MCF 10A (cell line): ENCODE data around the gene ITIH1. TPM values are rescaled to one million over a fixed set of nuclear protein-coding genes. Genes with fewer than 3 reads are reported as not detected.
A peak's percentile ranks its signal among the peaks of the same experiment; 100 is the strongest.
"Not testable (repeated sequence)": the region's sequence is repeated elsewhere in the genome, so short reads cannot be mapped to it uniquely, and the experiment has no call there.

Source experiments
- Bru-seq: library from RNA; stranded (reverse); fragments of 400-500 nt; gene quantifications from one replicate; lab custom pipeline; 2021; lab: Mats Ljungman, UMichigan
- BruChase-seq, 2 experiments: library from RNA; stranded (reverse); fragments of 400-500 nt; gene quantifications; one replicate each; lab custom pipeline; 2021; lab: Mats Ljungman, UMichigan
- BruUV-seq: library from RNA; stranded (reverse); fragments of 400-500 nt; replicated peaks from 2 replicates; lab custom pipeline; 2021; lab: Mats Ljungman, UMichigan
- CTCF ChIA-PET: fragments of 300-600 bp; sonication (Branson Sonifier 250); formaldehyde crosslinking; extraction: SDS; loops from one replicate; lab custom pipeline; 2021; ENCODE audit warnings: antibody characterized with exemption, inconsistent platforms; lab: Yijun Ruan, JAX
- POLR2A ChIA-PET: fragments of 300-600, 350-650 bp; sonication (Branson Sonifier 250); formaldehyde crosslinking; extraction: SDS; loops from one replicate; lab custom pipeline; 2020; ENCODE audit warnings: antibody characterized with exemption, inconsistent platforms; lab: Yijun Ruan, JAX
- DNase-seq: peaks from one replicate; pipeline ENCODE4 v3.0.0-alpha.2; 2018; ENCODE audit not compliant: unreplicated experiment
- H3K27ac Mint-ChIP-seq: one replicate; pipeline ENCODE4 v1.8.0; 2022; ENCODE audit warnings: mild to moderate bottlenecking, low read depth, mixed read lengths; ENCODE audit not compliant: unreplicated experiment
- H3K27me3 Mint-ChIP-seq: one replicate; pipeline ENCODE4 v1.8.0; 2022; ENCODE audit warnings: mixed read lengths; ENCODE audit not compliant: insufficient read depth, unreplicated experiment
- H3K36me3 Mint-ChIP-seq: one replicate; pipeline ENCODE4 v1.8.0; 2022; ENCODE audit warnings: mild to moderate bottlenecking, moderate library complexity, mixed read lengths; ENCODE audit not compliant: insufficient read depth, unreplicated experiment
- H3K4me1 Mint-ChIP-seq: one replicate; pipeline ENCODE4 v1.8.0; 2022; ENCODE audit warnings: mixed read lengths; ENCODE audit not compliant: insufficient read depth, unreplicated experiment
- H3K4me3 Mint-ChIP-seq: one replicate; pipeline ENCODE4 v1.8.0; 2022; ENCODE audit warnings: mild to moderate bottlenecking, moderate library complexity, mixed read lengths; ENCODE audit not compliant: unreplicated experiment
- H3K9me3 Mint-ChIP-seq: one replicate; pipeline ENCODE4 v1.8.0; 2022; ENCODE audit warnings: mixed read lengths; ENCODE audit not compliant: unreplicated experiment
- intact Hi-C: fragments of 100-400 bp; cut with micrococcal nuclease; formaldehyde crosslinking; loops from 2 replicates; pipeline ENCODE4 v1.14.1; 2022
- long read RNA-seq: library from polyadenylated mRNA; stranded (forward); transcript quantifications from one replicate; pipeline ENCODE4 v2.0.0, GENCODE V29; 2022
- total RNA-seq: library from RNA; stranded (reverse); gene quantifications from 2 replicates; pipeline ENCODE4 v1.2.3, GENCODE V29; 2022
- TF ChIP-seq, protein P1 (sequence below): fragments of 200-600 bp; IDR thresholded peaks from one replicate; pipeline ENCODE4 v1.8.0; 2022; ENCODE audit warnings: antibody characterized with exemption, mild to moderate bottlenecking; ENCODE audit not compliant: unreplicated experiment

The ITIH1 gene
- total RNA-seq (not detected in 2 replicates), Bru-seq, nascent RNA (not detected), BruChase-seq, experiment 1, labeled RNA remaining after a 6-hour chase (percentile 7 among the genes with signal in this experiment), BruChase-seq, experiment 2, labeled RNA remaining after a 2-hour chase (not detected)
- long read RNA-seq = 0 reads

GRCh38 chr3:52777127-52777958 lies at the start of gene ITIH1:
Gene ITIH1 (plus strand): TSS chr3:52777599. CDS start chr3:52777616, 17 bp downstream.
- H3K4me3 Mint-ChIP-seq = no peak within 1 kb of the TSS
- no peak within 1 kb of the TSS for H3K27ac Mint-ChIP-seq
- no TSS peak for BruUV-seq
- ChIA-PET POLR2A (interaction anchor here (0.6 to 0.7 kb wide), 2 partner anchors 109 to 323 kb away, joined by 3 read pairs; no protein-coding TSS in a partner anchor), CTCF (interaction anchor here (1.0 to 1.2 kb wide), 2 partner anchors 21 to 44 kb away, joined by 4 read pairs; no protein-coding TSS in a partner anchor)
- peaks cover 5% of the 10 kb centered on the region for H3K4me1 Mint-ChIP-seq
- intact Hi-C loops = no loop called here
- H3K27me3 Mint-ChIP-seq = peaks cover 18% of the 10 kb centered on the region
- H3K36me3 Mint-ChIP-seq = no peaks in the 10 kb centered on the region
- no peaks in the 10 kb centered on the region for H3K9me3 Mint-ChIP-seq
- TF ChIP-seq, protein P1, sequence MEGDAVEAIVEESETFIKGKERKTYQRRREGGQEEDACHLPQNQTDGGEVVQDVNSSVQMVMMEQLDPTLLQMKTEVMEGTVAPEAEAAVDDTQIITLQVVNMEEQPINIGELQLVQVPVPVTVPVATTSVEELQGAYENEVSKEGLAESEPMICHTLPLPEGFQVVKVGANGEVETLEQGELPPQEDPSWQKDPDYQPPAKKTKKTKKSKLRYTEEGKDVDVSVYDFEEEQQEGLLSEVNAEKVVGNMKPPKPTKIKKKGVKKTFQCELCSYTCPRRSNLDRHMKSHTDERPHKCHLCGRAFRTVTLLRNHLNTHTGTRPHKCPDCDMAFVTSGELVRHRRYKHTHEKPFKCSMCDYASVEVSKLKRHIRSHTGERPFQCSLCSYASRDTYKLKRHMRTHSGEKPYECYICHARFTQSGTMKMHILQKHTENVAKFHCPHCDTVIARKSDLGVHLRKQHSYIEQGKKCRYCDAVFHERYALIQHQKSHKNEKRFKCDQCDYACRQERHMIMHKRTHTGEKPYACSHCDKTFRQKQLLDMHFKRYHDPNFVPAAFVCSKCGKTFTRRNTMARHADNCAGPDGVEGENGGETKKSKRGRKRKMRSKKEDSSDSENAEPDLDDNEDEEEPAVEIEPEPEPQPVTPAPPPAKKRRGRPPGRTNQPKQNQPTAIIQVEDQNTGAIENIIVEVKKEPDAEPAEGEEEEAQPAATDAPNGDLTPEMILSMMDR = no peak
- no peak for DNase-seq

DNA sequence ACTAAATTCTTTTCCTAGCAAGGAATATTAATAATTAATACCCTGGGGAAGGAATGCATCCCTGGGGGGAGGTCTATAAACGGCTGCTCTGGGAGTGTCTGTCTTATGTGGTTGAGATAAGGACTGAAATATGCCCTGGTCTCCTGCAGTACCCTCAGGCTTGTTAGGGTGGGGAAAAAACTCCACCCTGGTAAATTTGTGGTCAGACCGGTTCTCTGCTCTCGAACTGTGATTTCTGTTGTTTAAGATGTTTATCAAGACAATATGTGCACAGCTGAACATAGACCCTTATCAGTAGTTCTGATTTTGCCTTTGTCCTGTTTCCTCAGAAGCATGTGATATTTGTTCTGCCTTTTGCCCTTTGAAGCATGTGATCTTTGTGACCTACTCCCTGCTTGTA lies 48.6 kb upstream of the ITIH1 start:
- H3K4me3 Mint-ChIP-seq, DNase-seq, intact Hi-C loops, BruUV-seq, H3K27ac Mint-ChIP-seq, H3K9me3 Mint-ChIP-seq, H3K4me1 Mint-ChIP-seq, H3K27me3 Mint-ChIP-seq: not testable (repeated sequence)
- H3K36me3 Mint-ChIP-seq = peaks cover 52% of the 10 kb centered on the region
- ChIA-PET POLR2A (interaction anchor here (0.7 kb wide), 1 partner anchor 1793 kb away, joined by 3 read pairs; no protein-coding TSS in a partner anchor), CTCF (interaction anchor here (0.7 to 1.2 kb wide), 2 partner anchors 14 to 344 kb away, joined by 3 to 5 read pairs; no protein-coding TSS in a partner anchor)

DNA sequence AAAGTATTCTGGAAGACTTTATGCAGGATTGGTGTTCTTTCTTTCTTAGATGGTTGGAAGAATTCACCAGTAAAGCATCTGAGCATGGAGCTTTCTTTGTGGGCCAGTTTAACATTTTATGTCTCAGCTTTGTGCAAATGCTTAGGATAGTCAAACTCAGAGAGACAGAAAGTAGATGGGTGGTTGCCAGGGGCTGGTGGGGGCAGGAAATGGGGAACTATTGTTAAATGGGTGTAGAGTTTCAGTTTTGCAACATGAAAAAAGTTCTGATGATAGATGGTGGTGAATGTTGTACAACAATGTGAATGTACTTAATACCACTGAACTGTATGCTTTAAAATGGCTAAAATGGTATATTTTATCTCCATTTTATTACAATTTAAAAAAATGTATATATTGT lies 46.7 kb upstream of the ITIH1 start:
- no TSS peak for BruUV-seq
- POLR2A ChIA-PET = interaction anchor here (0.5 kb wide), 1 partner anchor 168 kb away, joined by 3 read pairs; no protein-coding TSS in a partner anchor
- H3K9me3 Mint-ChIP-seq = no peaks in the 10 kb centered on the region
- no peak overlapping the region for H3K4me3 Mint-ChIP-seq
- intact Hi-C loops = no loop called here
- TF ChIP-seq, protein P1 = no peak
- no peak for DNase-seq
- CTCF ChIA-PET = no interaction called here
- no peaks in the 10 kb centered on the region for H3K27me3 Mint-ChIP-seq
- no peaks in the 10 kb centered on the region for H3K4me1 Mint-ChIP-seq
- H3K27ac Mint-ChIP-seq = no peak overlapping the region
- H3K36me3 Mint-ChIP-seq = peaks cover 66% of the 10 kb centered on the region

DNA sequence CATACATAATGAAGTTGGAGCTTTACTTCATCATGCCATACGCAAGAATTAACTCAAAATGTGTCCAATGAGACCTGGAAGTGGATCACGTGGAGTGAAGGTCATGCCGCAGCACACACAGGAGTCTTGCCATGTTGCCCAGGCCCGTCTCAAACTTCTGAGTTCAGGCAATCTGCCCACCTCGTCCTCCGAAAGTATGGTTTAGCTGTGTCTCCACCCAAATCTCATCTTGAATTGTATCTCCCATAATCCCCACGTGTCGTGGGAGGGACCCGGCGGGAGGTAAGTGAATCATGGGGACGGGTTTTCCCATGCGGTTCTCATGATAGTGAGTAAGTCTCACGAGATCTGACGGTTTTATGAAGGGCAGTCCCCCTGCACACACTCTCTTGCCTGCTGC lies 45.8 kb upstream of the ITIH1 start:
- H3K27me3 Mint-ChIP-seq = no peaks in the 10 kb centered on the region
- TF ChIP-seq, protein P1 = no peak
- BruUV-seq = no TSS peak
- no peak overlapping the region for H3K4me3 Mint-ChIP-seq
- H3K27ac Mint-ChIP-seq = no peak overlapping the region
- DNase-seq = no peak
- no peaks in the 10 kb centered on the region for H3K9me3 Mint-ChIP-seq
- intact Hi-C loops = no loop called here
- peaks cover 74% of the 10 kb centered on the region for H3K36me3 Mint-ChIP-seq
- no peaks in the 10 kb centered on the region for H3K4me1 Mint-ChIP-seq
- CTCF ChIA-PET = no interaction called here
- POLR2A ChIA-PET = no interaction called here
